Tibial nerve (tissue), 4 donors: ENCODE data around the gene KRTAP5-6.

Experiments
- EP300 ChIP-seq, 2 donors: sonication (generic); formaldehyde crosslinking; IDR thresholded peaks; one replicate each; pipeline ENCODE4 v1.6.1; 2017; ENCODE audit warnings: antibody characterized with exemption in 2 of 2, mild to moderate bottlenecking in 1 of 2
- POLR2A ChIP-seq, 2 donors: fragments of 450-650 bp; IDR thresholded peaks; one replicate each; pipeline ENCODE4 v1.6.1; 2017; ENCODE audit warnings: antibody characterized with exemption in 2 of 2, mild to moderate bottlenecking in 2 of 2, moderate library complexity in 2 of 2
- TF ChIP-seq, protein P1 (sequence below), 5 experiments: fragments of 200-600 bp in 3 of 5; fragments of 450-650 bp in 2 of 5; sonication (generic) in 3 of 5; IDR thresholded peaks; one replicate each; pipeline ENCODE4 v1.5.1; 2016 to 2019; ENCODE audit warnings: antibody characterized with exemption in 5 of 5, mild to moderate bottlenecking in 3 of 5, moderate library complexity in 2 of 5

DNA sequence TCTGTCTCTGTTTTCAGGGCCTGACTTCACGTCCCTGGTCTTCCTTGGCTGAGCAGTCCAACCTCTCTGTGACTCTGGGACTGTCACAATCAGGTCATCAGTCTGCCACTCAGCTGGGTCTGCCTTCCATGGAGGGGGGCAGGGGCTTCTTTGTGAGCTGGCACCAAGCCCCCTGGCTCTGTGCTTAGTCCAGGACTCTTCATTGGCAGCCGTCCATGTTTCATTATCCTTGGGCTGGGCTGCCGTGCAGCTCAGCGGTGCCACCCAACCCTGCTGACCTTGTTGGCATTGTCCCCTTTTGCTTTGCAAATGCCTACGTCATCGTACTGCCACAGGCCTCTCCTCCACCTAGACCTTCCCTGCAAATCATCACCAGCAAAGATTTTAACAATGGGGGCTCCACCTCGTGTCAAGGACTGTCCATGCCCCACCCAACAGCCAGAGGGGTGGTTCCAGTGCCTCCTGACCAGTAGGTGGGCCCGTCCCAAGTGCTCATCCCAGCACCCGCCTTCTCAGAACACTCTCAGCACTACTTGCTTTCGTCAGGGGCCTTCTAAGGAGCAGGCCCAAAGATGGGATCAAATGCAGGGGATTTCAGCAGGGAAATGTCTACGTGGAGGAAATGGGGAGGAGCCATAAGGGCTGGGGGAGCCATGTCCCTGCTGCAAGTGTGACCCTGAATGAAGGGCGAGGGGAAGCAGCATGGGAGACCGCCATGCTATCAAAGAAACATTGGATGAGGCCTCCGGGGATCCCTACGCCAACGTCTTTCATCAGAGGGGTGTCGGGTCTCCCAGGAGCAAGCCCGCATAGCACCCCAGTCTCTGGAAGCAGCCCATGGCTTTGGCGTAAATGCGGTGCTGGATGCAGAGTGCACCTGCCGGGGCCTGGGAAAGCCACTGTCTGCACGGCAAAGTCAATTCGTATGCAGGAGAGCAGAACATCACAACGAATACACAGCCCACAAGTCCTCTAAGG is 18.2 kb downstream of the KRTAP5-6 start:
- TF ChIP-seq, protein P1, sequence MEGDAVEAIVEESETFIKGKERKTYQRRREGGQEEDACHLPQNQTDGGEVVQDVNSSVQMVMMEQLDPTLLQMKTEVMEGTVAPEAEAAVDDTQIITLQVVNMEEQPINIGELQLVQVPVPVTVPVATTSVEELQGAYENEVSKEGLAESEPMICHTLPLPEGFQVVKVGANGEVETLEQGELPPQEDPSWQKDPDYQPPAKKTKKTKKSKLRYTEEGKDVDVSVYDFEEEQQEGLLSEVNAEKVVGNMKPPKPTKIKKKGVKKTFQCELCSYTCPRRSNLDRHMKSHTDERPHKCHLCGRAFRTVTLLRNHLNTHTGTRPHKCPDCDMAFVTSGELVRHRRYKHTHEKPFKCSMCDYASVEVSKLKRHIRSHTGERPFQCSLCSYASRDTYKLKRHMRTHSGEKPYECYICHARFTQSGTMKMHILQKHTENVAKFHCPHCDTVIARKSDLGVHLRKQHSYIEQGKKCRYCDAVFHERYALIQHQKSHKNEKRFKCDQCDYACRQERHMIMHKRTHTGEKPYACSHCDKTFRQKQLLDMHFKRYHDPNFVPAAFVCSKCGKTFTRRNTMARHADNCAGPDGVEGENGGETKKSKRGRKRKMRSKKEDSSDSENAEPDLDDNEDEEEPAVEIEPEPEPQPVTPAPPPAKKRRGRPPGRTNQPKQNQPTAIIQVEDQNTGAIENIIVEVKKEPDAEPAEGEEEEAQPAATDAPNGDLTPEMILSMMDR (IDR thresholded peaks at IDR 0.05), result no peak
- TF ChIP-seq POLR2A (IDR thresholded peaks at IDR 0.05) (no peak), EP300 (IDR thresholded peaks at IDR 0.05) (no peak)
